ENCODE measurements around the gene RPP21.

RPP21 gene

GRCh38 chr6:30328397-30328796 lies 16.6 kb upstream of the RPP21 start:
- H3K9me3 ChIP-seq (ENCODE audit: control insufficient read depth in 2 of 2, low read length in 2 of 2): no peaks in the 10 kb centered on the region

DNA sequence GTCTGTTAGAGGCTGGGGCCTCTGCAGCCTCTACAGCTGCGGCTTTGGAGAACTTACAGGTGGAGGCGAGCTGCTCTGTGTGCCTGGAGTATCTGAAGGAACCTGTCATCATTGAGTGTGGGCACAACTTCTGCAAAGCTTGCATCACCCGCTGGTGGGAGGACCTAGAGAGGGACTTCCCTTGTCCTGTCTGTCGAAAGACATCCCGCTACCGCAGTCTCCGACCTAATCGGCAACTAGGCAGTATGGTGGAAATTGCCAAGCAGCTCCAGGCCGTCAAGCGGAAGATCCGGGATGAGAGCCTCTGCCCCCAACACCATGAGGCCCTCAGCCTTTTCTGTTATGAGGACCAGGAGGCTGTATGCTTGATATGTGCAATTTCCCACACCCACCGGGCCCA lies 15.6 kb upstream of the RPP21 start:
- Histone ChIP-seq H3K4me3 (ENCODE audit: low read length in 2 of 2) (no peak overlapping the region), H3K9ac (ENCODE audit: low read depth in 1 of 2, low read length in 2 of 2) (no peak overlapping the region), H3K27me3 (ENCODE audit: control insufficient read depth in 2 of 2, insufficient read depth in 2 of 2, low read length in 2 of 2) (no peaks in the 10 kb centered on the region), H3K27ac (ENCODE audit: low read depth in 2 of 2, low read length in 2 of 2) (no peak overlapping the region), H3K4me1 (ENCODE audit: control insufficient read depth in 2 of 2, insufficient read depth in 2 of 2, low read length in 2 of 2) (peaks cover 15 to 22% of the 10 kb centered on the region in 2 donors), H3K36me3 (ENCODE audit: control insufficient read depth in 2 of 2, insufficient read depth in 2 of 2, low read length in 2 of 2) (peaks cover 17 to 25% of the 10 kb centered on the region in 2 donors), H3K9me3 (ENCODE audit: control insufficient read depth in 2 of 2, low read length in 2 of 2) (no peaks in the 10 kb centered on the region)

More at GRCh38 chr6:30328397-30328796, 16.6 kb upstream of the RPP21 start:
- no peak overlapping the region for H3K4me3 ChIP-seq (ENCODE audit: low read length in 2 of 2)
- peaks cover 13 to 25% of the 10 kb centered on the region in 2 donors for H3K36me3 ChIP-seq (ENCODE audit: control insufficient read depth in 2 of 2, insufficient read depth in 2 of 2, low read length in 2 of 2)
- no peak overlapping the region for H3K27ac ChIP-seq (ENCODE audit: low read depth in 2 of 2, low read length in 2 of 2)
- no peak overlapping the region for H3K9ac ChIP-seq (ENCODE audit: low read depth in 1 of 2, low read length in 2 of 2)
- peaks cover 15 to 22% of the 10 kb centered on the region in 2 donors for H3K4me1 ChIP-seq (ENCODE audit: control insufficient read depth in 2 of 2, insufficient read depth in 2 of 2, low read length in 2 of 2)
- no peaks in the 10 kb centered on the region for H3K27me3 ChIP-seq (ENCODE audit: control insufficient read depth in 2 of 2, insufficient read depth in 2 of 2, low read length in 2 of 2)

GRCh38 chr6:30331981-30332380 lies 13.0 kb upstream of the RPP21 start:
- Histone ChIP-seq H3K4me1 (ENCODE audit: control insufficient read depth in 2 of 2, insufficient read depth in 2 of 2, low read length in 2 of 2) (peaks cover 6 to 8% of the 10 kb centered on the region in 2 donors), H3K9me3 (ENCODE audit: control insufficient read depth in 2 of 2, low read length in 2 of 2) (no peaks in the 10 kb centered on the region), H3K9ac (ENCODE audit: low read depth in 1 of 2, low read length in 2 of 2) (no peak overlapping the region), H3K36me3 (ENCODE audit: control insufficient read depth in 2 of 2, insufficient read depth in 2 of 2, low read length in 2 of 2) (peaks cover 32 to 34% of the 10 kb centered on the region in 2 donors), H3K27ac (ENCODE audit: low read depth in 2 of 2, low read length in 2 of 2) (no peak overlapping the region), H3K27me3 (ENCODE audit: control insufficient read depth in 2 of 2, insufficient read depth in 2 of 2, low read length in 2 of 2) (no peaks in the 10 kb centered on the region), H3K4me3 (ENCODE audit: low read length in 2 of 2) (no peak overlapping the region)

DNA sequence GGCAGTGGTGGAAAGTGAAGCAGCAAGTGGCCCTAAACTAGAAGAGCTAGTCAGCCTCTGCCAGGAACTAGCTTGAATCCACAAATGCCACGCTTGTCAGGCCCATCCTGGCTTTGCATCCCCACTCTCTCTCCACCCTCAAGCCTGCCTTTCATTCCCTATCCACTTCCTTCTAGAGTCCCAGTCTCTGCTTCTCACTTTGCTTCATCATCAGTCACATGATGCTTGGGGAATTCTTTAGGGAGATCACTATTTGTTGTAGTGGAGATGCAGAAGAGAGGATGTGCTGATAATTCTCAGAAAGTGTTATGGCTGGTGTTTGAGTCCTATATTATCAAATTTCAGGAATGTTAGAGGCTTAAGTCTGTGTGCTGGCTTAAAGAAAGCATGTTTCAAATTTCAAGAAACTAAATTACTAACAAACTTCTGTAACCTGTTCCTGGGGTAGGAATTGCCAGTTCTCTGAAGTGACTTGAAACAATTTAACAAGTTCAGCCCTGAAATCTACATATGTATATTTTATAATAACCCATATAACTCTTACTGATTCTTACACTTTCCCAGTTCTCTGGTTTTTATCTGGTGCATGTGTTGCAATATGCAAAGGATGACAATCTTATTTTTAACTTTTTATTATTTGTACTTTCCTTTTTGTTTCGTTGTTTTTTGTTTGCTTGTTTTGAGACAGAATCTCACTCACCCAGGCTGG lies 10.7 kb upstream of the RPP21 start:
- peaks cover 35 to 46% of the 10 kb centered on the region in 2 donors for H3K36me3 ChIP-seq (ENCODE audit: control insufficient read depth in 2 of 2, insufficient read depth in 2 of 2, low read length in 2 of 2)
- no peaks in the 10 kb centered on the region for H3K9me3 ChIP-seq (ENCODE audit: control insufficient read depth in 2 of 2, low read length in 2 of 2)
- no peak overlapping the region for H3K9ac ChIP-seq (ENCODE audit: low read depth in 1 of 2, low read length in 2 of 2)
- H3K27me3 ChIP-seq (ENCODE audit: control insufficient read depth in 2 of 2, insufficient read depth in 2 of 2, low read length in 2 of 2): no peaks in the 10 kb centered on the region
- H3K27ac ChIP-seq (ENCODE audit: low read depth in 2 of 2, low read length in 2 of 2): no peak overlapping the region
- H3K4me3 ChIP-seq (ENCODE audit: low read length in 2 of 2): no peak overlapping the region
- H3K4me1 ChIP-seq (ENCODE audit: control insufficient read depth in 2 of 2, insufficient read depth in 2 of 2, low read length in 2 of 2): no peaks in the 10 kb centered on the region

GRCh38 chr6:30340589-30341054 lies 4.3 kb upstream of the RPP21 start:
- H3K27me3 ChIP-seq (ENCODE audit: control insufficient read depth in 2 of 2, insufficient read depth in 2 of 2, low read length in 2 of 2): no peaks in the 10 kb centered on the region
- H3K27ac ChIP-seq (ENCODE audit: low read depth in 2 of 2, low read length in 2 of 2): no peak overlapping the region
- no peak overlapping the region for H3K4me3 ChIP-seq (ENCODE audit: low read length in 2 of 2)
- H3K9me3 ChIP-seq (ENCODE audit: control insufficient read depth in 2 of 2, low read length in 2 of 2): no peaks in the 10 kb centered on the region
- peaks cover 32 to 40% of the 10 kb centered on the region in 2 donors for H3K36me3 ChIP-seq (ENCODE audit: control insufficient read depth in 2 of 2, insufficient read depth in 2 of 2, low read length in 2 of 2)
- no peak overlapping the region for H3K9ac ChIP-seq (ENCODE audit: low read depth in 1 of 2, low read length in 2 of 2)
- H3K4me1 ChIP-seq (ENCODE audit: control insufficient read depth in 2 of 2, insufficient read depth in 2 of 2, low read length in 2 of 2): peaks cover 0 to 5% of the 10 kb centered on the region in 2 donors

- peaks cover 26 to 35% of the 10 kb centered on the region in 2 donors for H3K36me3 ChIP-seq (ENCODE audit: control insufficient read depth in 2 of 2, insufficient read depth in 2 of 2, low read length in 2 of 2)
Measured at GRCh38 chr6:30341218-30341617, 3.7 kb upstream of the RPP21 start.

DNA sequence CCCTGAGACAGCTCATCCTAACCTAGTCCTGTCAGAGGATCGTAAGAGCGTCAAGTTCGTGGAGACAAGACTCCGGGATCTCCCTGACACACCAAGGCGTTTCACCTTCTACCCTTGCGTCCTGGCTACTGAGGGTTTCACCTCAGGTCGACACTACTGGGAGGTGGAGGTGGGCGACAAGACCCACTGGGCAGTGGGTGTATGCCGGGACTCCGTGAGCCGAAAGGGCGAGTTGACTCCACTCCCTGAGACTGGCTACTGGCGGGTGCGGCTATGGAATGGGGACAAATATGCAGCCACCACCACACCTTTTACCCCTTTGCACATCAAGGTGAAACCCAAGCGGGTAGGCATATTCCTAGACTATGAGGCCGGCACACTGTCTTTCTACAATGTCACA lies 3.2 kb upstream of the RPP21 start:
- Histone ChIP-seq H3K27ac (ENCODE audit: low read depth in 2 of 2, low read length in 2 of 2) (no peak overlapping the region), H3K9me3 (ENCODE audit: control insufficient read depth in 2 of 2, low read length in 2 of 2) (no peaks in the 10 kb centered on the region), H3K36me3 (ENCODE audit: control insufficient read depth in 2 of 2, insufficient read depth in 2 of 2, low read length in 2 of 2) (peaks cover 21 to 36% of the 10 kb centered on the region in 2 donors), H3K27me3 (ENCODE audit: control insufficient read depth in 2 of 2, insufficient read depth in 2 of 2, low read length in 2 of 2) (no peaks in the 10 kb centered on the region), H3K4me3 (ENCODE audit: low read length in 2 of 2) (no peak overlapping the region), H3K4me1 (ENCODE audit: control insufficient read depth in 2 of 2, insufficient read depth in 2 of 2, low read length in 2 of 2) (peaks cover 0 to 10% of the 10 kb centered on the region in 2 donors), H3K9ac (ENCODE audit: low read depth in 1 of 2, low read length in 2 of 2) (no peak overlapping the region)

More at GRCh38 chr6:30341218-30341617, 3.7 kb upstream of the RPP21 start:
- Histone ChIP-seq H3K4me1 (ENCODE audit: control insufficient read depth in 2 of 2, insufficient read depth in 2 of 2, low read length in 2 of 2) (peaks cover 0 to 10% of the 10 kb centered on the region in 2 donors), H3K27ac (ENCODE audit: low read depth in 2 of 2, low read length in 2 of 2) (no peak overlapping the region), H3K4me3 (ENCODE audit: low read length in 2 of 2) (no peak overlapping the region), H3K9ac (ENCODE audit: low read depth in 1 of 2, low read length in 2 of 2) (no peak overlapping the region), H3K27me3 (ENCODE audit: control insufficient read depth in 2 of 2, insufficient read depth in 2 of 2, low read length in 2 of 2) (no peaks in the 10 kb centered on the region), H3K9me3 (ENCODE audit: control insufficient read depth in 2 of 2, low read length in 2 of 2) (no peaks in the 10 kb centered on the region)

DNA sequence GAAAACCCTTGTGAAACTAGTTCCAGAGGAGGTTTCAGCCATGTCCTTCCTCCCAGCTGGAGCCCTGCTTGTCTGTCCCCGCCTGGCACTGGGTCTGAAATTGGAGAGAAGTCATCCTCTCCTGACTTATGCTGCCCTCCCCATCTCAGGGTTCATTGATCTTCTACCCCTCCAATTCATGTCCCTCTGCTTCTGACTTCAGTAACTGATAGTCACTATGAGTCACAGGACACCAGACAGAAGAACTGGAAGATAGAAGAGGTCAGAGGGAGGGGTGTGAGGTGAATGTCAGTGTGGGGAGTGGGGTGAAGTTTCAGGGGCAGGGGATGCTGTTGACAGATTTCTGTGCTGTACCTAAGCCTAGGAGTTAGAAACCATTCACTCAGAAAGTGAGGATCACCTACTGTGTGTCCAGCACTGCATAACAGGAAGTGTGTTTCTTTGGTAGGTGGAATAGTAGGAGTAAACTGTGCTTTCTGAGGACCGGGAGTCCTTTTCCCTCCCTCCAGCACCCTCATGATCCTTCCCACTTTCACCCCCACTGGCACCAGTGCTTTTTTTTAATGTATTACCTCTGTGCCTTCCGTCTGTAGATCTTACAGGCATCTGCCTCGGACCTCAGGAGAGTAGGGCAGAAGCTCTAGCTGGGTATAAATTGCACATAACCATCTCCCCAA lies 627 bp upstream of the RPP21 start:
- no peak overlapping the region for H3K27ac ChIP-seq (ENCODE audit: low read depth in 2 of 2, low read length in 2 of 2)
- H3K4me1 ChIP-seq (ENCODE audit: control insufficient read depth in 2 of 2, insufficient read depth in 2 of 2, low read length in 2 of 2): peaks cover 0 to 10% of the 10 kb centered on the region in 2 donors
- H3K9me3 ChIP-seq (ENCODE audit: control insufficient read depth in 2 of 2, low read length in 2 of 2): no peaks in the 10 kb centered on the region
- H3K4me3 ChIP-seq (ENCODE audit: low read length in 2 of 2): peak overlapping the region; percentile 81 to 89
- H3K36me3 ChIP-seq (ENCODE audit: control insufficient read depth in 2 of 2, insufficient read depth in 2 of 2, low read length in 2 of 2): peaks cover 23 to 26% of the 10 kb centered on the region in 2 donors
- no peaks in the 10 kb centered on the region for H3K27me3 ChIP-seq (ENCODE audit: control insufficient read depth in 2 of 2, insufficient read depth in 2 of 2, low read length in 2 of 2)
- H3K9ac ChIP-seq (ENCODE audit: low read depth in 1 of 2, low read length in 2 of 2): peak overlapping the region; percentile 0 to 84

- Histone ChIP-seq H3K9ac (ENCODE audit: low read depth in 1 of 2, low read length in 2 of 2) (no peak overlapping the region), H3K4me3 (ENCODE audit: low read length in 2 of 2) (peak overlapping the region; percentile 81 to 89), H3K9me3 (ENCODE audit: control insufficient read depth in 2 of 2, low read length in 2 of 2) (no peaks in the 10 kb centered on the region), H3K36me3 (ENCODE audit: control insufficient read depth in 2 of 2, insufficient read depth in 2 of 2, low read length in 2 of 2) (peaks cover 12 to 23% of the 10 kb centered on the region in 2 donors), H3K27me3 (ENCODE audit: control insufficient read depth in 2 of 2, insufficient read depth in 2 of 2, low read length in 2 of 2) (no peaks in the 10 kb centered on the region), H3K4me1 (ENCODE audit: control insufficient read depth in 2 of 2, insufficient read depth in 2 of 2, low read length in 2 of 2) (peaks cover 0 to 10% of the 10 kb centered on the region in 2 donors), H3K27ac (ENCODE audit: low read depth in 2 of 2, low read length in 2 of 2) (no peak overlapping the region)
Measured at GRCh38 chr6:30345852-30346251, 896 bp downstream of the RPP21 start.

DNA sequence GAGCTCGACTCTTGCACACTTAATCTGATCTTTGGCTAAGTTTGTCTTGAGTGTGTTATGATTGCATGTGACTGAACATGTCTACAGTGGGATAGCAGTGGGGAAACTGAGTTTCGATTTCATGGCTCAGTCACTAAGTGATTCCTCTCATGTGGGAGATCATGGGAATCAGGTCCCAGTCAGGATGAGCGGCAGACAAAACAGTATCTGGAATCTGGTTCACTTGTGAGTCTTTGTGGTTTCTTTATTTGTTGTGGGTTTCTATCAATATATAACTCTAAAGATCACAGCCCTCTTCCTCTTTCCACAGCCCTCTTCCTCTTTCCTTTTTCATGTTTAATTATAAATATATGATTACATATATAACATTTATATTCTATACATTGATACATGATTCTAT lies 4.0 kb downstream of the RPP21 start:
- H3K4me3 ChIP-seq (ENCODE audit: low read length in 2 of 2): no peak overlapping the region
- H3K9ac ChIP-seq (ENCODE audit: low read depth in 1 of 2, low read length in 2 of 2): no peak overlapping the region
- no peaks in the 10 kb centered on the region for H3K27me3 ChIP-seq (ENCODE audit: control insufficient read depth in 2 of 2, insufficient read depth in 2 of 2, low read length in 2 of 2)
- no peak overlapping the region for H3K27ac ChIP-seq (ENCODE audit: low read depth in 2 of 2, low read length in 2 of 2)
- peaks cover 0 to 10% of the 10 kb centered on the region in 2 donors for H3K4me1 ChIP-seq (ENCODE audit: control insufficient read depth in 2 of 2, insufficient read depth in 2 of 2, low read length in 2 of 2)
- no peaks in the 10 kb centered on the region for H3K9me3 ChIP-seq (ENCODE audit: control insufficient read depth in 2 of 2, low read length in 2 of 2)
- H3K36me3 ChIP-seq (ENCODE audit: control insufficient read depth in 2 of 2, insufficient read depth in 2 of 2, low read length in 2 of 2): peaks cover 5 to 6% of the 10 kb centered on the region in 2 donors

All from mucosa of rectum (tissue), 2 donors.